ENCODE measurements around the gene TPRG1L. TPM values are rescaled to one million over a fixed set of nuclear protein-coding genes. Genes with fewer than 3 reads are reported as not detected.

Gene TPRG1L
- total RNA-seq, 1 experiment from 2014 or later = 13.7 TPM

GRCh38 chr1:3610527-3611169 is 14.2 kb upstream of the TPRG1L start:
- Histone ChIP-seq H3K27ac (ENCODE audit: low read depth, low read length, poor library complexity, severe bottlenecking) (peak overlapping the region; percentile 49), H3K27me3 (replicated peaks; ENCODE audit: insufficient read depth, low read depth, low read length, poor library complexity) (no peaks in the 10 kb centered on the region), H3K36me3 (ENCODE audit: insufficient read depth, low read length, poor library complexity, severe bottlenecking) (no peaks in the 10 kb centered on the region), H3K9me3 (ENCODE audit: low read depth, low read length, poor library complexity, severe bottlenecking) (no peaks in the 10 kb centered on the region), H3K4me1 (ENCODE audit: insufficient read depth, low read length, poor library complexity, severe bottlenecking) (peaks cover 8% of the 10 kb centered on the region), H3K4me3 (ENCODE audit: low read depth, low read length, poor library complexity, severe bottlenecking) (peak overlapping the region; percentile 65)
- TF ChIP-seq, protein P1, sequence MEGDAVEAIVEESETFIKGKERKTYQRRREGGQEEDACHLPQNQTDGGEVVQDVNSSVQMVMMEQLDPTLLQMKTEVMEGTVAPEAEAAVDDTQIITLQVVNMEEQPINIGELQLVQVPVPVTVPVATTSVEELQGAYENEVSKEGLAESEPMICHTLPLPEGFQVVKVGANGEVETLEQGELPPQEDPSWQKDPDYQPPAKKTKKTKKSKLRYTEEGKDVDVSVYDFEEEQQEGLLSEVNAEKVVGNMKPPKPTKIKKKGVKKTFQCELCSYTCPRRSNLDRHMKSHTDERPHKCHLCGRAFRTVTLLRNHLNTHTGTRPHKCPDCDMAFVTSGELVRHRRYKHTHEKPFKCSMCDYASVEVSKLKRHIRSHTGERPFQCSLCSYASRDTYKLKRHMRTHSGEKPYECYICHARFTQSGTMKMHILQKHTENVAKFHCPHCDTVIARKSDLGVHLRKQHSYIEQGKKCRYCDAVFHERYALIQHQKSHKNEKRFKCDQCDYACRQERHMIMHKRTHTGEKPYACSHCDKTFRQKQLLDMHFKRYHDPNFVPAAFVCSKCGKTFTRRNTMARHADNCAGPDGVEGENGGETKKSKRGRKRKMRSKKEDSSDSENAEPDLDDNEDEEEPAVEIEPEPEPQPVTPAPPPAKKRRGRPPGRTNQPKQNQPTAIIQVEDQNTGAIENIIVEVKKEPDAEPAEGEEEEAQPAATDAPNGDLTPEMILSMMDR (conservative IDR thresholded peaks at IDR 0.05; ENCODE audit: low read depth, low read length) = no peak
- no peak for TF ChIP-seq EZH2 (IDR thresholded peaks at IDR 0.05; ENCODE audit: borderline replicate concordance, low read depth, low read length, poor library complexity, severe bottlenecking)
- POLR2A ChIA-PET (ENCODE audit: low non-redundant PET) = no interaction called here
- peak; percentile 67 for DNase-seq (ENCODE audit: low spot score)
- intact Hi-C loops (cut with micrococcal nuclease; ENCODE audit: unreplicated experiment) = no loop called here
- BruUV-seq (replicated peaks) = no TSS peak
- CTCF ChIA-PET = no interaction called here

GRCh38 chr1:3611170-3612019 is 13.4 kb upstream of the TPRG1L start, which contains the start of gene MEGF6:
Gene MEGF6 (minus strand): TSS chr1:3611508. CDS start chr1:3611268, 240 bp downstream.
- ChIA-PET POLR2A (ENCODE audit: low non-redundant PET) (no interaction called here), CTCF (no interaction called here)
- Histone ChIP-seq H3K9me3 (ENCODE audit: low read depth, low read length, poor library complexity, severe bottlenecking) (no peaks in the 10 kb centered on the region), H3K4me3 (ENCODE audit: low read depth, low read length, poor library complexity, severe bottlenecking) (peak within 1 kb of the TSS; percentile 65), H3K36me3 (ENCODE audit: insufficient read depth, low read length, poor library complexity, severe bottlenecking) (no peaks in the 10 kb centered on the region), H3K27me3 (replicated peaks; ENCODE audit: insufficient read depth, low read depth, low read length, poor library complexity) (no peaks in the 10 kb centered on the region), H3K4me1 (ENCODE audit: insufficient read depth, low read length, poor library complexity, severe bottlenecking) (peaks cover 8% of the 10 kb centered on the region), H3K27ac (ENCODE audit: low read depth, low read length, poor library complexity, severe bottlenecking) (peak within 1 kb of the TSS; percentile 49)
- intact Hi-C loops (cut with micrococcal nuclease; ENCODE audit: unreplicated experiment) = no loop called here
- peak; percentile 89 for DNase-seq (ENCODE audit: low spot score)
- TF ChIP-seq, protein P1 (conservative IDR thresholded peaks at IDR 0.05; ENCODE audit: low read depth, low read length) = no peak
- no peak for TF ChIP-seq EZH2 (IDR thresholded peaks at IDR 0.05; ENCODE audit: borderline replicate concordance, low read depth, low read length, poor library complexity, severe bottlenecking)
- BruUV-seq (replicated peaks) = no TSS peak

GRCh38 chr1:3612123-3612522 is 12.7 kb upstream of the TPRG1L start:
- no peak for DNase-seq (ENCODE audit: low spot score)
- peaks cover 8% of the 10 kb centered on the region for H3K4me1 ChIP-seq (ENCODE audit: insufficient read depth, low read length, poor library complexity, severe bottlenecking)
- intact Hi-C loops (cut with micrococcal nuclease; ENCODE audit: unreplicated experiment) = no loop called here
- TF ChIP-seq EZH2 (IDR thresholded peaks at IDR 0.05; ENCODE audit: borderline replicate concordance, low read depth, low read length, poor library complexity, severe bottlenecking) = no peak
- TF ChIP-seq, protein P1 (conservative IDR thresholded peaks at IDR 0.05; ENCODE audit: low read depth, low read length) = no peak
- ChIA-PET CTCF (no interaction called here), POLR2A (ENCODE audit: low non-redundant PET) (no interaction called here)
- no peak overlapping the region for H3K27ac ChIP-seq (ENCODE audit: low read depth, low read length, poor library complexity, severe bottlenecking)
- H3K4me3 ChIP-seq (ENCODE audit: low read depth, low read length, poor library complexity, severe bottlenecking) = peak overlapping the region; percentile 65
- BruUV-seq (replicated peaks) = no TSS peak
- no peaks in the 10 kb centered on the region for H3K9me3 ChIP-seq (ENCODE audit: low read depth, low read length, poor library complexity, severe bottlenecking)
- no peaks in the 10 kb centered on the region for H3K27me3 ChIP-seq (replicated peaks; ENCODE audit: insufficient read depth, low read depth, low read length, poor library complexity)
- H3K36me3 ChIP-seq (ENCODE audit: insufficient read depth, low read length, poor library complexity, severe bottlenecking) = no peaks in the 10 kb centered on the region
